HG03175 (cell line): ENCODE results near the gene AQP5.
A peak's percentile ranks its signal among the peaks of the same experiment; 100 is the strongest.

Source experiments
- ATAC-seq: cut with Tn5 transposase; IDR thresholded peaks from one replicate; pipeline ENCODE4 v1.9.1; 2021; ENCODE audit warnings: mild to moderate bottlenecking, moderate library complexity; ENCODE audit not compliant: unreplicated experiment

Gene AQP5

DNA sequence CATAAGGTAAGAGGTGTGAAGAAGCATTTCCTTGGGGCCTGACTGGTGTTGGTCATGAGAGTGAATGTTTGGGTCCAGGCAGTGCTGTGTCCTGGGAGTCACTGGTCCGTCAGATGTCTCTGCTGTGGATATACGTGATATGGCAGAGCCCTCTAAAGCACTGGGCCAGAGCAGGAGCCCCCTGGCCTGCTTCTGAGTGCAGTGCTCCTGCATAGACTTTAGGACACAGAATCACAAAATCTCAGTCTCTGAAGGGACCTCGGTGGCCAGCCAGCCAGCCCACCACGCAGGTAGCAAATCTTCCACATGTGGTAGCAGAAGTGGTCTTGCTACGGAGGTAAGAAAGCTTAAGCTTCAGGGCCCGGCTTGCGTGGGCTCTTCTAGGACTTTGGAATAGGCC lies 29.6 kb upstream of the AQP5 start:
- ATAC-seq, result no peak

DNA sequence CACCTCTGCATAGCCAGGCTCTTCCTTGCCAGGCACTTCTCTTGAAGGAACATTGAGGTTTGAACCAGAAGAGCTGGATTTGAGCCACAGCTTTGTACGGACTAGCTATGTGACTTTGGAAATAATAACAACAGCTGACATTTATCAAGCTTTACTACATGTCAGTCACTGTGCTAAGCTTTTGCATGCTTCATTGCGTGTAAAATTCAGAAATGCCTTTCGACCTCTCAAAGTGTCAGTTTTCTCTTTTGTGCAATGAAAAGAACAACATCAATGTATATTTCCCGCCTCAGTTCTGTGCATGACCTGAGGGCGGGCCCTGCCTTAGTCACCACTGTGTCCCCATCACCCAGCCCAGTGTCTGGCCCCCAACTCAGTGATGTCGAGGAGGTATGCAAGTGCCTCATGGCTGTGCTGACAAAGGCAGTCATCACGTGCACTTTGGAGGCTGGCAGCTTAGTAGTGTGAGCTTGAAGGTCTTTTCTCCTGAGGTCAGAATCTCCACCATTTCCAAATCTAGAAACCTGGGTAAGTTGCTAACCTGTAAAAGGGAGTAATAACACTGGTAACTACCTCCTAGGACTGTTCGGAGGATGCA lies 29.0 kb upstream of the AQP5 start:
- ATAC-seq, result no peak

GRCh38 chr12:49933796-49934195 lies 27.9 kb upstream of the AQP5 start:
- ATAC-seq, result no peak

- ATAC-seq, result no peak
These were observed 27.2 kb upstream of the AQP5 start for GRCh38 chr12:49934505-49934904.

DNA sequence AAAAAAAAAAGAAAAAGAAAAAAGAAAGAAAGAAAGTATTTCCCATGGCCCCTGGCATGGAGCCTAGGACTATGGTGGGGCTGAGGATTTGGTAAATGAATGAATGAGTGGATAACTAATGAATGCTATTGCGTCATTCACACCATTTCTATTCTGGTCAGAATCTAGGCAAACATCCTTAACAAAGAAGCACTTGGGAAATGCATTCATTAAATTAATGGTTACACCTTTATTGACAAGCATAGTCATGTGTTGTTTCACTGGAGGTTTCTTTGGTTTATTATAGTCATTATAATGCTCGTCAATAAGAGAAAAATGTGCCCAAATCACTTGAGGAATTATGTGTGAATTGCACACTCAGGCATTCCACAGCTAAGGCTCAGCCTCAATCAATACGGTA lies 24.7 kb upstream of the AQP5 start:
- no peak for ATAC-seq

DNA sequence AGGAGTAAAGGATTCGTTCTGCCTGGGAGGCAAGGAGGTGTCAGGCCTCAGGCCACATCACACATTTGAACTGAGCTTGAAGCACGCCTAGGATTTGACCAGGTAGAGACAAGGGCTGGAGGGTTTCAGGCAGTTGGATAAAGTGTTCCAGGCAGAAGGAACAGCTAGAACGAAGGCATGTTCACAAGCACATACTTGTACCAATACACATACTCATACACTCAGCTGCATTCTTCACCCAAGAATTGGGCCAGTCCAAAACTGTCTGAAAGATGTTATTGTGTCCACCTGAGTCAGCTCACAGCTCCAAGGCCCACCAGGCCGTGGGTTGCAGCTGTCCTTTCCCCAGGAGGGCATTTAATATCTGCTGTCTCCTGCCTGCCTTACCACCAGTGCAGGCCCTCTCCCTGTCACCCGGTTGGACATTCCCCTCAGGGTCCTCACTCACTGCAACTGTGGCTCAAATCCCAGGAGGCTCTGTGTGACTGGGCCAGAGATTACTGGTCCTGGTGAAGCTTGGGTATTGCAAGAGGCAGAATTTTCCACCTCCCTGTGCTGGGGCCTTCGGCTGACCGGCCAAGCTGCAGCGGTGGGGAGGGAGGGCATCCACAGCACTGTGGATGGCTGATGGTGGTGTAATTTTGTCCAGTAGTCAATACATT lies 23.9 kb upstream of the AQP5 start:
- no peak for ATAC-seq

DNA sequence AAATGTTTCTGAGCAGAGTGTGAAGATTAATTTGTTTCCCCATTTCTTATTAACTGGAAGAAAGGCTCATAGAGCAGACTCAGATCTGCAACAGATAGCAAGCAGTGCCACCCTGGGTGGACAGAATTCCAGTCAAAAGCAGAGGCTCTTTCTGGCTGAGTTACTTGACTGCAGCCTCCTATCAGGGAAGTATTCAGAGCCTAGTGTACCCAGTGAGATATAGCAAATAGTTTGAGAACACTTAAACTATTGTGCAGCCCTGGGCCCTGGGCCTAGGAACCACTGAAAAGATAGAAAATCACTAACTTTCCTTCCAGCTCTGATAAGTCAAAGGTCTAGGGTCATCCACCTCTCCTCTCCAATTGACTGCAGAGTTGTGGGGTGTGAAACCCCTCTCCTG lies 22.4 kb upstream of the AQP5 start:
- no peak for ATAC-seq

DNA sequence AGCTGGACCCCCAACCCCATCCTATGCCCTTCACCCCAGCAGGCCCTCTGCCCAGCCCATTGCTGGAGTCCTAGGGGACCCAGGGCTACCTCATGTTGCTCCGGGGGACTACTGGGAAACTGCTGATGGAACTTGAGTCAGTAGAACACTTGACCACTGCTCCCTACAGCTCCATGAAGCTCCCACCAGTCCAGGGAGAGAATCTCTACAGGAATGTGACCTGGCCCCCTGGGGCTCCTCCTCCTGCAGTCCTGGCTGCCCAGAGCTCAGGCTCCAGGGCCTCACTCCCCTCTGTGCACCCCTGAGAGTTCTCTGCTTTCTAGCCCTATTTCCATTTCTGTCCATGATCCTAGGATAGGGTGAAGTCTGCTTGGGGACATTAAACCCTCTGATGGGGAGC lies 22.0 kb upstream of the AQP5 start:
- no peak for ATAC-seq

DNA sequence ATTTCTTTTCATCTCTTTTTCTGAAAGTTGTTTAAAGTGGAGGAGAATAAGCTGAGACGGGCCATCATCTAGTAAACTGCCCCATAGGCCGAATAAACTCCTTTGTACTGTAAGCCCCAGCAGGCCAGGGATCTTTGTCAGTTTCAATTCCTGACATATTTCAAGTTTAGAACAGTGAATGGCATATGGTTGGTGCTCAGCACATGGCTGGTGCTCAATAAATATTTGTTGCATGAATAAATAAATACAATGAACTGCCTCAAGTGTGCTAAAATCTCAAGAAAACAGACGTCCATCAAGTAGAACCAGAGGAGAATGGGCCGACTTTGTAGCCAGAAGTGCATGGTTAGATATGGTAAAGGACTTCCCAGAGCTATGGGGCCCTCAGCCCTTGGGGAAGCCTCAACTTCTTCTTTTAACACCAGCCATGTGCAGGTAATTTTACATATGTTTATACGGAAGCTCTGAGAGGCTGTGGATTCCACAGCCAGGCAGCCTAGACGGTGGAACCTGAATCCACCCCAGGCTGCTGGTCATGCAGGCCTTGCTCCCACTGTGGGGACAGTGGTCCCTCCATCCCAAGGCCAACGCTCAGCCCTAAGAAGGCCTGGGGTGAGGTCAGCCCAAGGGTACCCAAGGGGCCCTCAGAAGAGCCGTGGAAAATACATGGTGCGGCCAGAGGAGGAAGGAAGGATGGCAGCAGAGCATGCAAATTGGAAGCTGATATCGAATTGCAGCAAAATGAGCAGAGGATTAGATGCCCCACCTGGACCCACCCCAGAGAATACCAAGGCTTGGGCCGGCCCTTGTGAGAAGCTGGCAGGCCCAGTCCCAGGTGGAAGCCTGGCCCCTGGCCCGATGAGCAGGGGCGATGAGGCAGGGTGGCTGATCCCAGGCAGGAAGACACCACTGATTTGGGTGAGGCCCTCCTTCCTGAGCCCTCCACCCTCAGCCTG lies 19.8 kb upstream of the AQP5 start:
- ATAC-seq, result no peak

DNA sequence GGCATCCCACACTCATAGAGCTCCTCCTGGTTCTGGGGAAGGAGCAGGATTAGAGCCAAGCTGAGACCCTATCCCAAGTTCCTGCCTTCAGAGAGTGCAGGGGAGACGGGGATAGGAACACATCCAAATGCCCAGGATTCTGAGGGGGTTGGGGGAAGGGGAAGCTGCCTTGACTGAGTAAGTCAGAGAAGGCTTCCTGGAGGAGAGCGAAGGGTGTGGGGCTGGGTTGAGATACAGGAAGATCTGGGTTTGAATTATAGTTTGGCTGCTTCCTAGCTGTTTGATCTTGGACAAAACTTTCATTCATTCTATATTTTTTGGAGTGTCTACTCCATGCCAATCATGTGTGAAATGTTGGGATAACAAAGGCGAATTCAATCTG lies 19.2 kb upstream of the AQP5 start:
- no peak for ATAC-seq

DNA sequence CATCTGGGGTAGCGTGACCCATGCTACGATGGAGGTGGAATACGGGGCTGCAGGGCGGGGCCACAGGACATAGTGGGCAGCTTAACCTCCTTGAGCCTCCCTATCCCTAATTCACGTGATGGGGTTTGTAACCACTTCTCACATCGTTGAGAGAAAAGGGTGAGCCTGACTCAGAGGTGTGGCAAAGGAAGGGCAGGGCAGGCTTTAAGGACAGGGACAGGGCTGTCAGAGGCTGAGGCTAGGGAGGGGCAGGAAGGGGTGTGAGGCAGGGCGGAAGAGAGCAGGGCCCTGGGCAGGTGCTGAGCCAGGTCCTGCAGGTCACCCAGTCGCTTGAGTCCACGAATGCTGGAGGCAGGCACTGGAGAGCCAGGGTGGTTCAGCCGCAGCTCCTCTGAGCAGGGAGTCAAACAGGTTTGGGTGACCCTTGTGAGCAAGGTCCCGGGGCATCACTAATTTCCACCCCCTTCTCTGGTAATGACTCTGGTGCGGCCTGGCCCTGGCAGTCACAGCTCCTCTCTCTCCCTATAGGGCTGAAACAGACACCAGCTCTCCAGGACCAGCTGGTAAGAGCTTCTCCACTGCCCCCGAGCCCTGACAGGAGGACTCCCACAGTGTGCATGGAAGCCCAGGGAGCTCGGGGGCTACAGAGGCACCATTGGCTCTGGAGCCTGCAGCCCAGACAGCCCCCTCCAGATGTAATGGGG lies 18.6 kb upstream of the AQP5 start:
- ATAC-seq, result no peak

GRCh38 chr12:49943625-49943960 lies 18.1 kb upstream of the AQP5 start:
- ATAC-seq, result no peak

- no peak for ATAC-seq
These were observed 17.6 kb upstream of the AQP5 start for GRCh38 chr12:49944046-49944445.

GRCh38 chr12:49944718-49945117 lies 17.0 kb upstream of the AQP5 start:
- ATAC-seq, result no peak

DNA sequence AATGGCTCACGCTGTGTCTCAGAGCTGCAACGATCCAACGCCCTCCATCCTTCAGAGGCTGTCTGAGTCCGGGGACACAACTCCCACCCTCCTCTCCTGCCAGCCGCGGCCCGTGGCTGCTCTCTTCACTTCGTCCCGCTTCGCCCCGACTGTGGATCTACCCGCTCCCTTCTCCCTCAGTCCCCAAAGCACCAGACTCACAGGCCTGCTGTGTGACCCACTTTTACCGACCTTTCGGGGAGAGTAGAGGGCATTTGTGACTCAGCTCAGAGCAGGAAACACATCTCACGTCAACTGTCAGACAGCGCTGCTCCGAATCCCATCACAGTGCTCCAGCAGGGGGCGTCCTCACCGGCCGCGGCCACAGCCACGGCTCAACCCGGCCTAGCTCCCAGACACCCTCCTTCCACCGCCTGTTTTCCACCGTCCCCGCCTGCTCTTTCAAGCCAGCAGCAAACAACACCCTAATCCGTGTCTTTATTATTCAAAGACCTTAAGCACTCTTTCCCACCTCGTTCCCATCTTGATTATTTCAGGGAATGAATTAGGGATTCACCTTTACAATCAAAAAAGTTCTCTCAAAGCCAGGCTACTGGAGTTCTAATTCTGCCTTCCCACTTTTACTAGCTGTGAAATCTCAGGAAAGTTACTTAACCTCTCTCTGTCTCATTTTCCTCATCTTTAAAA lies 16.1 kb upstream of the AQP5 start:
- ATAC-seq, result peak; percentile 84

- no peak for ATAC-seq
These were observed 15.6 kb upstream of the AQP5 start for GRCh38 chr12:49946086-49946485.

- no peak for ATAC-seq
These were observed 15.2 kb upstream of the AQP5 start for GRCh38 chr12:49946497-49946896.

DNA sequence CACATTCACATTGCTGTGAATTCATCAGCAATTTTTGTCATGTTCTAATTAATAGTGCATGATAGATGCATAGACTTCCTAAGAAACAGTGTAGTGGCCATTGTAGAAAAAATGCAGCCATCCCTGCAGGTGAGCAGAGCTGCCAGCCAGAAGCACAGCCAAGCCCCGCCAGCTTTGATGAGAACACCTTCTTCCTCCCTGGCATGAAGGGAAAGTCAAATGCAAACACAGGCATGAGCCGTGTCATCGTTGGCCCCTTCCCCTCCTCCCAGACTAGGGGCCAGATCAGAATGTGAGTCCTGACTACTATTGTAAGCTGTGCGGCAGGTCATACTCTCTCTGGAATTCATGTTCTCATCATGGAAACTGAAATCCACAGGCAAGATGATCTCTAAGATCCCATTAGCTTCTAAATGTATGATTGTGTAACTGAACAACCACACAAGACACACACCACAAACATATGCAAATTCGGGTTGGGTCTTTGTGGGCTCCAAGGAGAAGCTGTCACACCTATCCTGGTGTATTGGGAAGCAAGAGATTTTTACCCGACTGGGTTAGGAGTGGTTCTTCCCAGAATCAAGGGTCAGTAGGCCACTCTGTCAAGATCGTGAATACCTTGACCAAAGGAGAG lies 14.0 kb upstream of the AQP5 start:
- no peak for ATAC-seq

- no peak for ATAC-seq
These were observed 12.5 kb upstream of the AQP5 start for GRCh38 chr12:49948866-49949845.
